Endothelial cell of umbilical vein (primary cell): ENCODE data around the gene RASSF6. TPM values are rescaled to one million over a fixed set of nuclear protein-coding genes. Genes with fewer than 3 reads are reported as not detected.

Source experiments
- BruUV-seq: library from RNA; stranded (reverse); fragments of 400-500 nt; replicated peaks from 2 replicates; lab custom pipeline; 2021; lab: Mats Ljungman, UMichigan
- CTCF ChIA-PET: fragments of 300-600, 350-600 bp; sonication (Branson Sonifier 250); formaldehyde crosslinking; loops from one replicate; lab custom pipeline; 2021; ENCODE audit warnings: antibody characterized with exemption, inconsistent platforms; lab: Charles Lee
- POLR2A ChIA-PET: fragments of 300-600, 350-600 bp; sonication (Branson Sonifier 250); formaldehyde crosslinking; loops from one replicate; lab custom pipeline; 2021; ENCODE audit warnings: antibody characterized with exemption, inconsistent platforms; lab: Charles Lee
- DNase-seq: peaks from one replicate; pipeline ENCODE4 v3.0.0-alpha.2; 2011; ENCODE audit warnings: low read depth, low spot score
- FAIRE-seq: peaks from 2 replicates; lab custom pipeline; 2011; peaks lifted over from hg19 to GRCh38; lab: Jason Lieb, UNC
- H2AFZ ChIP-seq: 2 replicates; pipeline ENCODE4 v1.6.0; 2012; ENCODE audit warnings: low read depth, low read length, control low read depth, inconsistent platforms
- H3K27ac ChIP-seq: 2 replicates; pipeline ENCODE4 v1.5.1; 2011; ENCODE audit warnings: low read depth, mild to moderate bottlenecking, control low read depth, low read length, moderate library complexity; ENCODE audit not compliant: insufficient read depth
- H3K27me3 ChIP-seq, 2 experiments: 2 replicates each; pipeline versions ENCODE4 v1.6.0 to v1.6.1; 2011; ENCODE audit warnings: low read length in 2 of 2, mixed read lengths in 1 of 2; ENCODE audit not compliant: control insufficient read depth in 2 of 2, insufficient read depth in 2 of 2
- H3K36me3 ChIP-seq, 2 experiments: 2 replicates in 1 of 2; 3 replicates in 1 of 2; pipeline ENCODE4 v1.5.1; 2011; ENCODE audit warnings: low read length in 2 of 2, mild to moderate bottlenecking in 1 of 2, moderate library complexity in 1 of 2; ENCODE audit not compliant: control insufficient read depth in 2 of 2, insufficient read depth in 2 of 2; ENCODE audit errors: extremely low read depth in 1 of 2
- H3K4me1 ChIP-seq: 3 replicates; pipeline ENCODE4 v1.5.1; 2011; ENCODE audit warnings: mild to moderate bottlenecking, low read length; ENCODE audit not compliant: control insufficient read depth, insufficient read depth; ENCODE audit errors: extremely low read depth
- H3K4me2 ChIP-seq: 2 replicates; pipeline ENCODE4 v1.6.1; 2011; ENCODE audit warnings: low read length, control low read depth, mixed read lengths; ENCODE audit not compliant: insufficient read depth
- H3K4me3 ChIP-seq, 3 experiments: fragments of 200-600 bp in 1 of 3; sonication (generic), shearing (Covaris generic) in 1 of 3; replicated peaks in 1 of 3; 2 replicates each; pipeline ENCODE4 v1.5.1; 2011 to 2016; ENCODE audit warnings: control low read depth in 3 of 3, low read length in 3 of 3, mild to moderate bottlenecking in 2 of 3, inconsistent platforms in 1 of 3, low read depth in 1 of 3, moderate library complexity in 1 of 3; ENCODE audit not compliant: insufficient read depth in 1 of 3
- H3K79me2 ChIP-seq: 2 replicates; pipeline ENCODE4 v1.6.0; 2012; ENCODE audit warnings: low read length, inconsistent platforms; ENCODE audit not compliant: control insufficient read depth, insufficient read depth
- H3K9ac ChIP-seq: replicated peaks from 2 replicates; pipeline ENCODE3; 2011; ENCODE audit warnings: low read length, control low read depth; ENCODE audit not compliant: insufficient read depth; ENCODE audit errors: extremely low read depth
- H3K9me1 ChIP-seq: replicated peaks from 3 replicates; pipeline ENCODE4 v1.6.0; 2011; ENCODE audit warnings: mild to moderate bottlenecking, low read length; ENCODE audit not compliant: control insufficient read depth, insufficient read depth; ENCODE audit errors: extremely low read depth
- H3K9me3 ChIP-seq: replicated peaks from 2 replicates; pipeline ENCODE4 v1.5.1; 2012; ENCODE audit warnings: low read length, inconsistent platforms; ENCODE audit not compliant: control insufficient read depth, insufficient read depth
- H4K20me1 ChIP-seq: replicated peaks from 2 replicates; pipeline ENCODE3; 2011; ENCODE audit warnings: mild to moderate bottlenecking, low read length; ENCODE audit not compliant: control insufficient read depth, insufficient read depth; ENCODE audit errors: extremely low read depth
- EZH2 ChIP-seq: IDR thresholded peaks from 2 replicates; pipeline ENCODE4 v1.6.1; 2012; ENCODE audit warnings: borderline replicate concordance, low read depth, mild to moderate bottlenecking, moderate library complexity, low read length, inconsistent platforms; ENCODE audit not compliant: severe bottlenecking
- FOS ChIP-seq: IDR thresholded peaks from 2 replicates; pipeline ENCODE4 v1.6.1; 2011; ENCODE audit warnings: mild to moderate bottlenecking, low read length, moderate library complexity, borderline replicate concordance; ENCODE audit not compliant: insufficient read depth
- GATA2 ChIP-seq: IDR thresholded peaks from 2 replicates; pipeline ENCODE4 v1.7.0; 2011; ENCODE audit warnings: low read depth, mild to moderate bottlenecking, moderate library complexity, mixed read lengths, low read length; ENCODE audit not compliant: insufficient read length, insufficient read depth
- JUN ChIP-seq: IDR thresholded peaks from 2 replicates; pipeline ENCODE4 v1.6.1; 2011; ENCODE audit warnings: borderline replicate concordance, low read depth; ENCODE audit not compliant: insufficient read length, insufficient read depth
- MYC ChIP-seq: IDR thresholded peaks from one replicate; pipeline ENCODE4 v1.6.1; 2011; ENCODE audit warnings: mild to moderate bottlenecking, low read depth, low read length
- POLR2A ChIP-seq: IDR thresholded peaks from 2 replicates; pipeline ENCODE4 v1.6.1; 2012; ENCODE audit warnings: low read depth, mild to moderate bottlenecking, control low read depth, low read length
- POLR2AphosphoS5 ChIP-seq: IDR thresholded peaks from 2 replicates; pipeline ENCODE4 v1.6.1; 2012; ENCODE audit warnings: low read depth, mild to moderate bottlenecking, control low read depth, low read length, moderate library complexity; ENCODE audit not compliant: insufficient read depth
- dilution Hi-C: fragments of 300-500 bp; cut with MboI; formaldehyde crosslinking; loops from one replicate; pipeline ENCODE4 v1.15.0; 2019; ENCODE audit warnings: low sequenced_read_pairs; ENCODE audit not compliant: extremely low pct_ligation_motif_present
- intact Hi-C: fragments of 100-400 bp; cut with micrococcal nuclease; formaldehyde crosslinking; loops from one replicate; pipeline ENCODE4 v1.10.0; 2022
- polyA plus RNA-seq, 4 experiments: library from polyadenylated mRNA; depleted of rRNA in 3 of 4; stranded (reverse) in 3 of 4; unstranded in 1 of 4; fragments of >200 nt; gene quantifications; 2 replicates each; pipeline versions ENCODE4 v1.2.1 to v1.2.3, GENCODE V29; 2011 to 2012; ENCODE audit warnings: missing spikeins in 1 of 4
- total RNA-seq: library from RNA; stranded (reverse); gene quantifications from 2 replicates; pipeline ENCODE4 v1.2.3, GENCODE V29; 2021
- TF ChIP-seq, protein P1 (sequence below): IDR thresholded peaks from 2 replicates; pipeline ENCODE4 v1.6.1; 2011; ENCODE audit not compliant: insufficient read depth, insufficient read length
- TF ChIP-seq, protein P2 (sequence below), 2 donors: IDR thresholded peaks; 1 replicate in 1 of 2; 2 replicates in 1 of 2; pipeline ENCODE4 v1.5.1; 2011; ENCODE audit warnings: low read length in 2 of 2, mild to moderate bottlenecking in 2 of 2, moderate library complexity in 2 of 2, control low read depth in 1 of 2, inconsistent platforms in 1 of 2, low read depth in 1 of 2; ENCODE audit not compliant: insufficient read depth in 1 of 2; ENCODE audit errors: extremely low read depth in 1 of 2

Gene RASSF6
- total and polyA plus RNA-seq, 2 donors (not counting 3 experiments of a cell fraction or from before 2014, with no cell fraction given) = not detected

DNA sequence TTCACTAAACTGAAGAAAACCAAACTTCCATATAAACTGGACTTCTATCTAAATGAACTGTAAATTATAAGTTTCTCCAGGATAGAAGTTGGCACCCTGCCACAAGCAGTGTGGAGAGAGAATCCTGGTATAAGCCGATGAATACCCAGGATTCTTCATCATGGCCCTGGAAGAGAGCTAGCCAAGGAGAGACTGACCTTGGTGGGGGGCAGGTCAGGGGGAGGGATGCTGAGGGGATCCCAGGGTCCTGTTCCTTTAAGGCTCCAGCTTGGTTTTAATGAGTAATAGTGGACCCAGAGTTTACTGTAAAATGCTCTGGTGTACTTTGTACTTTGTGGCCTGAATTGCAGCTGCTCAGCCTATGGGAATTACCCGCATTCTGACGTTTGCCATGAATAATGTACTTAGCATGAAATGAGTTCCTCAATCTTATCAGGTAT, 16.9 kb downstream of the RASSF6 start:
- TF ChIP-seq POLR2AphosphoS5 = no peak
- TF ChIP-seq POLR2A = no peak
- TF ChIP-seq FOS = no peak
- TF ChIP-seq JUN = no peak
- dilution Hi-C loops (no loop called here), intact Hi-C loops (no loop called here)
- H3K9me3 ChIP-seq = no peaks in the 10 kb centered on the region
- no peak overlapping the region for H3K9ac ChIP-seq
- no TSS peak for BruUV-seq
- H4K20me1 ChIP-seq = no peaks in the 10 kb centered on the region
- no peaks in the 10 kb centered on the region for H3K9me1 ChIP-seq
- no peaks in the 10 kb centered on the region for H3K36me3 ChIP-seq
- ChIA-PET CTCF (interaction anchor here (1.7 kb wide), 1 partner anchor 10 kb away, joined by 6 read pairs; no protein-coding TSS in a partner anchor), POLR2A (no interaction called here)
- no peaks in the 10 kb centered on the region for H3K79me2 ChIP-seq
- no peaks in the 10 kb centered on the region for H3K4me1 ChIP-seq
- H3K4me3 ChIP-seq = no peak overlapping the region
- H3K27me3 ChIP-seq = peaks cover 0 to 1% of the 10 kb centered on the region in 2 experiments
- no peak overlapping the region for H3K27ac ChIP-seq
- no peak for FAIRE-seq
- no peak for DNase-seq
- H3K4me2 ChIP-seq = no peak overlapping the region
- H2AFZ ChIP-seq = no peak overlapping the region

DNA sequence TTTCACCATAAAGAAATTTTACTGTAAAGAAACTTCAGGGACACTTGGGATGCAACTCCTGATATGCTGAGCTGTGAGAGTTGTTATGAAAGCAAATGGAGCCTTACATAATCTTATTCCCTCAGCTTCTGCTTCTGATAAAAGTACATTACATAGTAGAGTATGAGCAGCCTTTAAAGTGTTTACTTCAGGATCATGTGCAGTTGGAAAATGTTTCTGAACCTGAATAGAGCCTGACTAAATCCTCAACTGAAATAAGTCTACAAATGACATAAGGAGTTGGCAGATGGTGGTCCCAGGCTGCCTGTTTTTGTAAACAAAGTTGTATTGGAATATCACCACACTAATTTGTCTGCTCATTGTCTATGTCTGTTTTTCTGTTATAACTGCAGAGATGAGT, 19.3 kb downstream of the RASSF6 start:
- ChIA-PET POLR2A (no interaction called here), CTCF (interaction anchor here (1.4 to 1.8 kb wide), 2 partner anchors 8 to 53 kb away, joined by 5 to 6 read pairs; no protein-coding TSS in a partner anchor)
- Histone ChIP-seq H2AFZ (no peak overlapping the region), H3K9me3 (no peaks in the 10 kb centered on the region), H3K4me2 (no peak overlapping the region), H4K20me1 (no peaks in the 10 kb centered on the region), H3K27me3 (no peaks in the 10 kb centered on the region), H3K9ac (no peak overlapping the region), H3K27ac (no peak overlapping the region), H3K9me1 (no peaks in the 10 kb centered on the region), H3K36me3 (no peaks in the 10 kb centered on the region), H3K4me3 (no peak overlapping the region), H3K4me1 (no peaks in the 10 kb centered on the region), H3K79me2 (no peaks in the 10 kb centered on the region)
- dilution Hi-C loops = no loop called here
- TF ChIP-seq GATA2 = no peak
- no peak for TF ChIP-seq MYC
- TF ChIP-seq JUN = no peak
- TF ChIP-seq POLR2AphosphoS5 = no peak
- TF ChIP-seq EZH2 = no peak
- no peak for TF ChIP-seq FOS
- TF ChIP-seq, protein P1, sequence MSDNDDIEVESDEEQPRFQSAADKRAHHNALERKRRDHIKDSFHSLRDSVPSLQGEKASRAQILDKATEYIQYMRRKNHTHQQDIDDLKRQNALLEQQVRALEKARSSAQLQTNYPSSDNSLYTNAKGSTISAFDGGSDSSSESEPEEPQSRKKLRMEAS = no peak
- TF ChIP-seq, protein P2, sequence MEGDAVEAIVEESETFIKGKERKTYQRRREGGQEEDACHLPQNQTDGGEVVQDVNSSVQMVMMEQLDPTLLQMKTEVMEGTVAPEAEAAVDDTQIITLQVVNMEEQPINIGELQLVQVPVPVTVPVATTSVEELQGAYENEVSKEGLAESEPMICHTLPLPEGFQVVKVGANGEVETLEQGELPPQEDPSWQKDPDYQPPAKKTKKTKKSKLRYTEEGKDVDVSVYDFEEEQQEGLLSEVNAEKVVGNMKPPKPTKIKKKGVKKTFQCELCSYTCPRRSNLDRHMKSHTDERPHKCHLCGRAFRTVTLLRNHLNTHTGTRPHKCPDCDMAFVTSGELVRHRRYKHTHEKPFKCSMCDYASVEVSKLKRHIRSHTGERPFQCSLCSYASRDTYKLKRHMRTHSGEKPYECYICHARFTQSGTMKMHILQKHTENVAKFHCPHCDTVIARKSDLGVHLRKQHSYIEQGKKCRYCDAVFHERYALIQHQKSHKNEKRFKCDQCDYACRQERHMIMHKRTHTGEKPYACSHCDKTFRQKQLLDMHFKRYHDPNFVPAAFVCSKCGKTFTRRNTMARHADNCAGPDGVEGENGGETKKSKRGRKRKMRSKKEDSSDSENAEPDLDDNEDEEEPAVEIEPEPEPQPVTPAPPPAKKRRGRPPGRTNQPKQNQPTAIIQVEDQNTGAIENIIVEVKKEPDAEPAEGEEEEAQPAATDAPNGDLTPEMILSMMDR (IDR thresholded peaks at IDR 0.05; ENCODE audit: extremely low read depth in 1 of 2, insufficient read depth in 1 of 2, low read depth in 1 of 2, low read length in 2 of 2) = no peak
- TF ChIP-seq POLR2A = no peak
- intact Hi-C loops = no loop called here
- no TSS peak for BruUV-seq
- FAIRE-seq (no peak), DNase-seq (no peak)
